HepG2 (cell line): ENCODE data around the gene SLC25A45. TPM values are rescaled to one million over a fixed set of nuclear protein-coding genes. Genes with fewer than 3 reads are reported as not detected.

Experiments used
- AGO1 ChIP-seq: fragments of 200-400 bp; formaldehyde crosslinking; IDR thresholded peaks from 2 replicates; pipeline ENCODE4 v1.6.1; 2017; ENCODE audit warnings: mild to moderate bottlenecking, low read depth, low read length, moderate library complexity; ENCODE audit not compliant: poor library complexity, severe bottlenecking
- REL ChIP-seq: sonication (generic); formaldehyde crosslinking; conservative IDR thresholded peaks from 2 replicates; pipeline ENCODE4 v1.8.0; 2022; ENCODE audit warnings: mild to moderate bottlenecking, missing genetic modification reagents, moderate library complexity
- STAT5B ChIP-seq: sonication (generic); formaldehyde crosslinking; IDR thresholded peaks from 2 replicates; pipeline ENCODE4 v1.4.0; 2020; ENCODE audit warnings: missing genetic modification reagents
- THAP11 ChIP-seq: IDR thresholded peaks from 2 replicates; pipeline ENCODE4 v1.6.1; 2016; ENCODE audit warnings: missing biosample characterization, missing genetic modification reagents
- ZNF230 ChIP-seq: sonication (generic); formaldehyde crosslinking; IDR thresholded peaks from 2 replicates; pipeline ENCODE4 v1.4.0; 2020; ENCODE audit warnings: mild to moderate bottlenecking, missing genetic modification reagents
- ZNF615 ChIP-seq: sonication (generic); formaldehyde crosslinking; IDR thresholded peaks from 2 replicates; pipeline ENCODE4 v1.5.0; 2020; ENCODE audit warnings: mild to moderate bottlenecking, missing genetic modification reagents, borderline replicate concordance
- ZNF773 ChIP-seq: sonication (generic); formaldehyde crosslinking; IDR thresholded peaks from 2 replicates; pipeline ENCODE4 v1.4.0; 2020; ENCODE audit warnings: missing genetic modification reagents, borderline replicate concordance
- ZZZ3 ChIP-seq: sonication (generic); formaldehyde crosslinking; IDR thresholded peaks from 2 replicates; pipeline ENCODE4 v1.4.0; 2020; ENCODE audit warnings: missing genetic modification reagents, mild to moderate bottlenecking, borderline replicate concordance
- polyA plus RNA-seq, 8 experiments: library from polyadenylated mRNA; depleted of rRNA in 3 of 8; stranded (reverse) in 7 of 8; unstranded in 1 of 8; fragments of >200 nt; fragmentation: Illumina TruSeq in 4 of 8; extraction: Trizol in 4 of 8; gene quantifications; 2 replicates each; pipeline versions ENCODE4 v1.2.1 to v1.2.3, GENCODE V29; 2011 to 2016; ENCODE audit warnings: low read depth in 4 of 8, missing spikeins in 1 of 8, mixed read lengths in 1 of 8; ENCODE audit not compliant: insufficient read depth in 1 of 8
- total RNA-seq, 5 experiments: library from RNA; depleted of rRNA; stranded (reverse); fragments of >200 nt; fragmentation: Illumina TruSeq; extraction: Trizol; gene quantifications; 2 replicates each; pipeline ENCODE4 v1.2.3, GENCODE V29; 2016; ENCODE audit warnings: low read depth in 1 of 5
- TF ChIP-seq, protein P1 (sequence below): sonication (generic); formaldehyde crosslinking; IDR thresholded peaks from 2 replicates; pipeline ENCODE4 v1.4.0; 2020; ENCODE audit warnings: mild to moderate bottlenecking, missing genetic modification reagents
- TF ChIP-seq, protein P2 (sequence below): sonication (generic); formaldehyde crosslinking; IDR thresholded peaks from 2 replicates; pipeline ENCODE4 v1.5.0; 2020; ENCODE audit warnings: mild to moderate bottlenecking, missing genetic modification reagents, borderline replicate concordance
- TF ChIP-seq, protein P3 (sequence below), 2 experiments: fragments of 450-650 bp in 1 of 2; sonication (generic) in 1 of 2; formaldehyde crosslinking in 1 of 2; IDR thresholded peaks; 2 replicates each; pipeline versions ENCODE4 v1.6.1 to v1.8.0; 2016 to 2022; ENCODE audit warnings: antibody characterized with exemption in 1 of 2, mild to moderate bottlenecking in 1 of 2, missing genetic modification reagents in 1 of 2

SLC25A45 gene
- total and polyA plus RNA-seq, 2 of the 13 experiments (the other 11 are each of a cell fraction or from before 2014, with no cell fraction given) = 1.2 to 3.4 TPM

DNA sequence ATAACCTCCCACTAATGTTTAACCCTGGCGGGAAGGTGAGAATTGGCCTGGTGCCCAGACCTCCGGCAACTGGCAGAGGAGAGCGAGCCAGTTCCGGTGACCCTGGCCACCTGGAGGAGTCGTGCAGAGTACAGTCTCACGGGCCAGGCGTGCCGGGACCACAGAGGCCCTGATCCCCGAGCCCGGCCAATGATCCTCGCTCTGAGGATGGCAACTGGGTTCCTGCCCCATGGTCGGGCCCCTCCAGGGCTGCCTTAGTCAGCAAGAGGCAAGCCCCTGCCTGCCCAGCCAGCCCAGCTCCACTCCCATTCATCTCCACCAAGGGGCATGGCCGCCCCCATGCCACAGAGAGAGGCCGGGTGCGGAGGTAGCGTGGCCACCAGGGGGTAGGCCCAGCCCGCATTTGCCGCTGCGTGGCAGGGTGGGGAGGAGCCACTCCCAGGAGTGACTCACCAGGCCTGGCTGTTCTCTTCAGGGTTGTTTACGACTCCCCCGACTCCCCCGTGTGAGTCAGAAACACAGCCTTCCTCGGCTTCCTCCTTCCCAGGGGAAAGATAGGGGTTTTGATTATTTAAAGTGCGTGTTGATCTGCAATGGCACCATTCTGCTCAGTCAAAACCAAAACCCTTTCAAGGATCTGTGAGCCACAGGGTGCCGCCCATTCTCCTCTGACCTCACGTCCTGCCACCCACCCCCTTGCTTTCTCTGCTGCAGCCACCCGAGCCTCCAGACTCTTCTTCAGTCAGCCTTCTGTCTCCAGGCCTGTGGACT is at the start of gene SLC25A45 (continued):
- TF ChIP-seq, protein P1, sequence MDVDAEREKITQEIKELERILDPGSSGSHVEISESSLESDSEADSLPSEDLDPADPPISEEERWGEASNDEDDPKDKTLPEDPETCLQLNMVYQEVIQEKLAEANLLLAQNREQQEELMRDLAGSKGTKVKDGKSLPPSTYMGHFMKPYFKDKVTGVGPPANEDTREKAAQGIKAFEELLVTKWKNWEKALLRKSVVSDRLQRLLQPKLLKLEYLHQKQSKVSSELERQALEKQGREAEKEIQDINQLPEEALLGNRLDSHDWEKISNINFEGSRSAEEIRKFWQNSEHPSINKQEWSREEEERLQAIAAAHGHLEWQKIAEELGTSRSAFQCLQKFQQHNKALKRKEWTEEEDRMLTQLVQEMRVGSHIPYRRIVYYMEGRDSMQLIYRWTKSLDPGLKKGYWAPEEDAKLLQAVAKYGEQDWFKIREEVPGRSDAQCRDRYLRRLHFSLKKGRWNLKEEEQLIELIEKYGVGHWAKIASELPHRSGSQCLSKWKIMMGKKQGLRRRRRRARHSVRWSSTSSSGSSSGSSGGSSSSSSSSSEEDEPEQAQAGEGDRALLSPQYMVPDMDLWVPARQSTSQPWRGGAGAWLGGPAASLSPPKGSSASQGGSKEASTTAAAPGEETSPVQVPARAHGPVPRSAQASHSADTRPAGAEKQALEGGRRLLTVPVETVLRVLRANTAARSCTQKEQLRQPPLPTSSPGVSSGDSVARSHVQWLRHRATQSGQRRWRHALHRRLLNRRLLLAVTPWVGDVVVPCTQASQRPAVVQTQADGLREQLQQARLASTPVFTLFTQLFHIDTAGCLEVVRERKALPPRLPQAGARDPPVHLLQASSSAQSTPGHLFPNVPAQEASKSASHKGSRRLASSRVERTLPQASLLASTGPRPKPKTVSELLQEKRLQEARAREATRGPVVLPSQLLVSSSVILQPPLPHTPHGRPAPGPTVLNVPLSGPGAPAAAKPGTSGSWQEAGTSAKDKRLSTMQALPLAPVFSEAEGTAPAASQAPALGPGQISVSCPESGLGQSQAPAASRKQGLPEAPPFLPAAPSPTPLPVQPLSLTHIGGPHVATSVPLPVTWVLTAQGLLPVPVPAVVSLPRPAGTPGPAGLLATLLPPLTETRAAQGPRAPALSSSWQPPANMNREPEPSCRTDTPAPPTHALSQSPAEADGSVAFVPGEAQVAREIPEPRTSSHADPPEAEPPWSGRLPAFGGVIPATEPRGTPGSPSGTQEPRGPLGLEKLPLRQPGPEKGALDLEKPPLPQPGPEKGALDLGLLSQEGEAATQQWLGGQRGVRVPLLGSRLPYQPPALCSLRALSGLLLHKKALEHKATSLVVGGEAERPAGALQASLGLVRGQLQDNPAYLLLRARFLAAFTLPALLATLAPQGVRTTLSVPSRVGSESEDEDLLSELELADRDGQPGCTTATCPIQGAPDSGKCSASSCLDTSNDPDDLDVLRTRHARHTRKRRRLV (CRISPR knock-in tag) = no peak; the same call in 1 of the 2 replicates
- TF ChIP-seq STAT5B (no peak), ZZZ3 (CRISPR knock-in tag) (peak; percentile 49; the same call in 1 of the 2 replicates), ZNF615 (CRISPR knock-in tag) (peak; percentile 97), THAP11 (CRISPR knock-in tag) (peak; percentile 78), ZNF230 (CRISPR knock-in tag) (0 out of 2 replicates have a peak, but pooled peaks have one; percentile 85), AGO1 (peak; percentile 65), REL (peak; percentile 64; the same call in 1 of the 2 replicates), ZNF773 (CRISPR knock-in tag) (no peak)
- TF ChIP-seq, protein P2, sequence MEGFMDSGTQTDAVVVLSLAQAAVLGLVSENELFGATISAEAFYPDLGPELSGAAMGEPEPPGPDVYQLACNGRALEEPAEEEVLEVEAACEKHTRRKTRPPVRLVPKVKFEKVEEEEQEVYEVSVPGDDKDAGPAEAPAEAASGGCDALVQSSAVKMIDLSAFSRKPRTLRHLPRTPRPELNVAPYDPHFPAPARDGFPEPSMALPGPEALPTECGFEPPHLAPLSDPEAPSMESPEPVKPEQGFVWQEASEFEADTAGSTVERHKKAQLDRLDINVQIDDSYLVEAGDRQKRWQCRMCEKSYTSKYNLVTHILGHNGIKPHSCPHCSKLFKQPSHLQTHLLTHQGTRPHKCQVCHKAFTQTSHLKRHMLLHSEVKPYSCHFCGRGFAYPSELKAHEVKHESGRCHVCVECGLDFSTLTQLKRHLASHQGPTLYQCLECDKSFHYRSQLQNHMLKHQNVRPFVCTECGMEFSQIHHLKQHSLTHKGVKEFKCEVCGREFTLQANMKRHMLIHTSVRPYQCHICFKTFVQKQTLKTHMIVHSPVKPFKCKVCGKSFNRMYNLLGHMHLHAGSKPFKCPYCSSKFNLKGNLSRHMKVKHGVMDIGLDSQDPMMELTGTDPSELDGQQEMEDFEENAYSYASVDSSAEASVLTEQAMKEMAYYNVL (CRISPR knock-in tag) = peak; percentile 31; the same call in 1 of the 2 replicates
- TF ChIP-seq, protein P3, sequence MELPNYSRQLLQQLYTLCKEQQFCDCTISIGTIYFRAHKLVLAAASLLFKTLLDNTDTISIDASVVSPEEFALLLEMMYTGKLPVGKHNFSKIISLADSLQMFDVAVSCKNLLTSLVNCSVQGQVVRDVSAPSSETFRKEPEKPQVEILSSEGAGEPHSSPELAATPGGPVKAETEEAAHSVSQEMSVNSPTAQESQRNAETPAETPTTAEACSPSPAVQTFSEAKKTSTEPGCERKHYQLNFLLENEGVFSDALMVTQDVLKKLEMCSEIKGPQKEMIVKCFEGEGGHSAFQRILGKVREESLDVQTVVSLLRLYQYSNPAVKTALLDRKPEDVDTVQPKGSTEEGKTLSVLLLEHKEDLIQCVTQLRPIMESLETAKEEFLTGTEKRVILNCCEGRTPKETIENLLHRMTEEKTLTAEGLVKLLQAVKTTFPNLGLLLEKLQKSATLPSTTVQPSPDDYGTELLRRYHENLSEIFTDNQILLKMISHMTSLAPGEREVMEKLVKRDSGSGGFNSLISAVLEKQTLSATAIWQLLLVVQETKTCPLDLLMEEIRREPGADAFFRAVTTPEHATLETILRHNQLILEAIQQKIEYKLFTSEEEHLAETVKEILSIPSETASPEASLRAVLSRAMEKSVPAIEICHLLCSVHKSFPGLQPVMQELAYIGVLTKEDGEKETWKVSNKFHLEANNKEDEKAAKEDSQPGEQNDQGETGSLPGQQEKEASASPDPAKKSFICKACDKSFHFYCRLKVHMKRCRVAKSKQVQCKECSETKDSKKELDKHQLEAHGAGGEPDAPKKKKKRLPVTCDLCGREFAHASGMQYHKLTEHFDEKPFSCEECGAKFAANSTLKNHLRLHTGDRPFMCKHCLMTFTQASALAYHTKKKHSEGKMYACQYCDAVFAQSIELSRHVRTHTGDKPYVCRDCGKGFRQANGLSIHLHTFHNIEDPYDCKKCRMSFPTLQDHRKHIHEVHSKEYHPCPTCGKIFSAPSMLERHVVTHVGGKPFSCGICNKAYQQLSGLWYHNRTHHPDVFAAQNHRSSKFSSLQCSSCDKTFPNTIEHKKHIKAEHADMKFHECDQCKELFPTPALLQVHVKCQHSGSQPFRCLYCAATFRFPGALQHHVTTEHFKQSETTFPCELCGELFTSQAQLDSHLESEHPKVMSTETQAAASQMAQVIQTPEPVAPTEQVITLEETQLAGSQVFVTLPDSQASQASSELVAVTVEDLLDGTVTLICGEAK (IDR thresholded peaks at IDR 0.05) = no peak
- TF ChIP-seq, protein P3 (CRISPR knock-in tag; IDR thresholded peaks at IDR 0.05) = peak; percentile 84
